Neural progenitor cell (in vitro differentiated cells): ENCODE results near the gene LRP1B.

Experiments used
- EZH2 ChIP-seq: fragments of 200-600 bp; sonication (generic); IDR thresholded peaks from 2 replicates; pipeline ENCODE4 v1.6.1; 2017; ENCODE audit warnings: antibody characterized with exemption, mild to moderate bottlenecking, moderate library complexity
- TF ChIP-seq, protein P1 (sequence below): fragments of 200-600 bp; sonication (generic); IDR thresholded peaks from 2 replicates; pipeline ENCODE4 v1.5.1; 2017; ENCODE audit warnings: antibody characterized with exemption, mild to moderate bottlenecking

DNA sequence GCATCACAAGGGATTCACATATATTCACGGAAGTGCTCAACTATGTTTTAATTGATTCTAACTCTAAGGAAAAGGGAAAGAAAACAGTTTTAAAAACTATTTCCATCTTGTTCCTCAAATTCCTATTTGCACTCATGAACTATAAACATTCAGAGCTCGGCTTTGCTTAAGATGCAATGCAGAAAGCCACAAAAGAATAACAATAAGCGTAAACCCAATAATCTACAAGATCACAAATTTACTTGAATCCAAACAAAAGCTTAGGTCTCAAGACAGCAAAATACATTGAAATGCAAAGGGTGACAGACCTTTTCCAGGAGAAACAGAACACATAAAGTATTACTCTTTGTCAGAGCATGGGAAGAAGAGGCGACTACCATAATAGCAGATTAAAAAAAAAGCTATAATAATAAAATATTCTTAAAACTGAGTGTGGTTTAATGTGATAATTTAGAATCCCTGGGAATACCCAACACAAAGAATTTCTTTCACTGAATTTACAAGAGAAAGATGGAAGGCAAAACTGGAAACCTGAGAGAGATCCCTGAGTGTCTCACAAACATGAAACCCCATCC, 1094.9 kb downstream of the LRP1B start:
- TF ChIP-seq, protein P1, sequence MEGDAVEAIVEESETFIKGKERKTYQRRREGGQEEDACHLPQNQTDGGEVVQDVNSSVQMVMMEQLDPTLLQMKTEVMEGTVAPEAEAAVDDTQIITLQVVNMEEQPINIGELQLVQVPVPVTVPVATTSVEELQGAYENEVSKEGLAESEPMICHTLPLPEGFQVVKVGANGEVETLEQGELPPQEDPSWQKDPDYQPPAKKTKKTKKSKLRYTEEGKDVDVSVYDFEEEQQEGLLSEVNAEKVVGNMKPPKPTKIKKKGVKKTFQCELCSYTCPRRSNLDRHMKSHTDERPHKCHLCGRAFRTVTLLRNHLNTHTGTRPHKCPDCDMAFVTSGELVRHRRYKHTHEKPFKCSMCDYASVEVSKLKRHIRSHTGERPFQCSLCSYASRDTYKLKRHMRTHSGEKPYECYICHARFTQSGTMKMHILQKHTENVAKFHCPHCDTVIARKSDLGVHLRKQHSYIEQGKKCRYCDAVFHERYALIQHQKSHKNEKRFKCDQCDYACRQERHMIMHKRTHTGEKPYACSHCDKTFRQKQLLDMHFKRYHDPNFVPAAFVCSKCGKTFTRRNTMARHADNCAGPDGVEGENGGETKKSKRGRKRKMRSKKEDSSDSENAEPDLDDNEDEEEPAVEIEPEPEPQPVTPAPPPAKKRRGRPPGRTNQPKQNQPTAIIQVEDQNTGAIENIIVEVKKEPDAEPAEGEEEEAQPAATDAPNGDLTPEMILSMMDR: no peak
- no peak for TF ChIP-seq EZH2
